ENCODE measurements around the gene KBTBD13.
A peak's percentile ranks its signal among the peaks of the same experiment; 100 is the strongest.

Gene KBTBD13

GRCh38 chr15:65052956-65053355, 23.6 kb upstream of the KBTBD13 start:
- DNase-seq, result no peak

DNA sequence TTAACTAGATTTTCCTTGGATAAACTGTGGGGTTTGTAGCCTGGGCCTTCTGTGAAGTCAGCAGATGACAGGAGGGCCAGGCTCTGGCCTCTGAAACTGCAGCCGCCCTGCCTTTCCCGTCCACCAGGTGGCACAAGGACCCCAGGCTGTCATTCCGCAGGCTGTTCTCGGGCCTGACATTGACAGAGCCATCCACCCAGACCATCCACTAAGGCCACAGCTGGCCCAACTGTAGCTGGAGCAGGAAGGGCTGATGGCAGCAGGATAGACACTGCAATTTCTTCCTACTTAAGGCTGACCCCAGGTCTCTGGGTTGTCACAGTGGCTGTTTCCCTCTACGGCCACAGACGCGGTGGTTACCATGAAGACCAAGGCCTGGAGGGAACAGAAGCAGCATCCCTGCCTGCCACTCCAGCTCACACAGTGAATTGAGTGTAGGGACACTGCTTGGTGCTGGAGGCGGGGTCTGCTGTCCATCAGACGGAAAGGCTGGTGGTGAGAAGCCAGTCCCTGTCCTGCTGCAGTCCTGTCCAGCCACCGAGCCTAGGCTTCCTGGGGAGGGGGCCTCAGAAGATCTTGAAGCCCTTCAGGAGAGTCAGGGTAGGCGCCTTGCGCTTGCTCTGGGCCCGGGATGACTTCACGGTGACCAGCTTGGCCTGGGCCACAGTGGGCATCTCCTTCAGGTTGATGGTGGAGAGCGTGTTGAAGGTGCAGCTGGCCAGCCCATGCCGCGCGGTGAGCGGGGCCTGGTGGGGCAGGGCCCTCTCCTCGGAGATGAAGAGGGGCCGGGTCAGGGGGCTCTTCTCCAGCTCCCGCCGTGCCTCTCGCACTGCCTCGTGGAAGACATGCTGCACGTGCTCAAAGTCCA, 22.0 kb upstream of the KBTBD13 start:
- peak; percentile 1 for DNase-seq

- no peak for DNase-seq
These were observed 21.2 kb upstream of the KBTBD13 start for GRCh38 chr15:65055201-65055870.

DNA sequence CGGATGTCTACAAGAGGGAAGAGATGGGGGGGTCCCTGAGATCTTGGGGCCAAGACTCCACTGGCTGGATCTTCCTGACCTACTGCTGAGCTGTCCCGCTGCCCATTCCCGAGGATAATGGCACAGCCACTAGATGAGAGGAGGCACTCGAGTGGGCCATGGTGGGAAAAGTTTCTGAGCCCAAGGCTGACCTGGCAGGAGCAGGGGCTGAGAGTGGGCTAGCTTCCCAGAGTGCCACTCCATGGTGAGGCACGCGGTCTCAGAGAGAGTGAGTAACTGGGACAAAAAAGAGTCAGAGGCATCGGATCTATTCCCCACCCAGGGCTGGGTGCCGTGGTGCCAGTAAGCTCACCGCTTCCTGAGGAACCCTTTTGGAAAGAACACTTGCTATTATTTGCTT, 20.4 kb upstream of the KBTBD13 start:
- no peak for DNase-seq

- DNase-seq, result no peak
These were observed 19.5 kb upstream of the KBTBD13 start for GRCh38 chr15:65056868-65057548.

DNA sequence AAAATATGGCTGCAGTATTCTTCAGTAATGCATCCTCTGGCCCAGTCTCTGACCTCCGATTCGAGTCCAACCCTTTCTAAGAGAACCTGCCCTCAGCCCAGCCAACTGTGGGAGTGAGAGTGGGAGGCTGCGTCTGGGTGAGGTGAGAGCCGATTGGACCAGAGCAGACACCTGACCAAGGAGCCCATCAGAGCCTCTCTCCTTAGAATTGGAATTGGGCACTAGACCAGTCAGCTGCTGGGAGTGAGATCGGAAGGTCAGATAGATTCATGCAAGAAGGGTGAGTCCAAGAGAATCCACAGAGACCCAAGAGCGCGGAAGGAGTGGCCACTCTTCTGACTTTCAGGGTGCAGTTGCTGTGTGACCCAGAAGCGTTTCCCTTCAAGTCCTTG, 19.0 kb upstream of the KBTBD13 start:
- DNase-seq, result no peak

GRCh38 chr15:65058394-65059368, 17.9 kb upstream of the KBTBD13 start:
- DNase-seq, result no peak

DNA sequence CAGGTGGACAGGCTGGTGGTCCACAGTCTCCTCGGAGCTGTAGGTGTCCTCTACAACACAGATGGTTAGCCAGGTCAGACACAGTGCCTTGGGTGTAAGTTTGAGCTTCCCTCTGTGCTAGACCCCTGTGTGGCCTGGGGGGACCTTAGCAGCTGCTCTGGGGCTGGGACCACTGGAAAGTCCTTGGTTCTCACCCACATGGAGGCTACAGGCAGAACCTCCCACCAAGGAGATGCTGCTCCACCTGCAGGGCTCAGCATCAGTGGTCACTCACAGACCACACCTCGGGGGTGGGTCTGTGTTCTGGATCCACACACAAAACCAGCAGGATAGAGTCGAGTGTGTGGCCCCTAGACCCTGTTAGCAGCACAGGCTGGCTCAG, 17.2 kb upstream of the KBTBD13 start:
- DNase-seq, result no peak

DNA sequence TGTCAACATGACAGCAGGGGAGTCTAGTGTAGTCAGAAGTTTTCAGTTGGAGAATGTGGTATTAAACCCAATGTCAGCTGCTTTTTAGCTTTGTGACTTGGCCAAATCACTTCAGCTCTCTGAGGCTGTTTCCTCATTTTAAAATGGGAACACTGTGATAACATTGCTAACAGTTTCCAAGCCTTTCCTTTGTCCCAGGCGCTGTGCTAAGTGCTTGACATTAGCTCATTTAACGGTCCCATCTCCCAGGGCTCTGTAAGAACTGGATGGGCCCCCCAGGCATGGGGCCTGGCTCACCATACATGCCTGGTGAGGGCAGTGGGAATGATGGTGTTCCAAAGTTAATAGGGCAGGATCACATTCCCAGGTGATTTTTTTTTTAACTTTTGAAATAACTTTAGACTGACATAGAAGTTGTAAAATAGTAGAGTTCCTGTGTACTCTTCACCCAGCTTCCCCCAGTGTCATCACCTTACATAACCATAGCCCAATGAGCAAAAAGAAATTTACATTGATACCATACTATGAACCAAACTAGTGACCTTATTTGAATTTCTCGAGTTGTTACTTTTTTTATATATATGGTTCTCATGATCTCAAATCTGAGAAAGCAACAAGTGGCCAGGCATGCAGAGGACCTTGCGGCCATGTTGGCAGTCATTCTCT, 16.5 kb upstream of the KBTBD13 start:
- DNase-seq, result no peak

GRCh38 chr15:65060641-65061397, 15.7 kb upstream of the KBTBD13 start:
- no peak for DNase-seq

DNA sequence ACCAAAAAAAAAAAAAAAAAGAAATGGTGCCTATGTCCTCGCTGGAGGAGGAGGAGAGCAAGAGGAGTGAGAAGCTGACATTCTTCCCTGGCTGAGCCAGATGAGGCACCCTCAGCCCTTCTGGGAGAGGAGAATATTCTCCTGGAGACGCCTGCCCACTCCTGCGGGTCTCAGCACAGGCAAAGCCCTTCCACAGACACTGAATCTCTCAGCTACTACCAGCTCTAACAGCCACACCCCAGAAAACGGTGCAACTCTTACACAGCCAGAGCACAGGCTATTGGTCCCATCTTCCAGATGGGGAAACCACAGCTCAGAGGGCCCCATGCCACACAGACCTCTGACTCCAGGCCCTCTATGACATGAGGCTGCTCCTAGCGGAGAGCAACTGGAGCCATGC, 14.5 kb upstream of the KBTBD13 start:
- DNase-seq, result no peak

DNA sequence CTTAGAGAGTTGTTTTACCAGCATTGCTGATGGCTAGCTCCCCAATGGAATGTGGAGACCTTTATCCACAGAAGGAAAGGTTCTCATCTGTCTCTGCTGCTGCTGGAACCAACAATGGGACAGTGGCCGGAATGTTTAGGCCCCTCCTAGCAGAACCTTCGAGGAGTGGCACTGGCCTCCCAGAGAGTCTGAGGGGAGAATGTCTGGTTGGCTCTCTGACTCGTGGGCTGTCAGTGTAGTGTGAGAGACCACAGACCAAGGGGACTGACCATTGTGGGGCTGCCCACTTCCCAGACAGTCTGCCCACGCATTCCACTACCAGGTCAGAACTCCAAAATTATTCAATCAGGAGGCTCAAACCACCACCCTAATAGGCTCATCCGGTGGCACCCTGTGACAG, 13.8 kb upstream of the KBTBD13 start:
- no peak for DNase-seq

DNA sequence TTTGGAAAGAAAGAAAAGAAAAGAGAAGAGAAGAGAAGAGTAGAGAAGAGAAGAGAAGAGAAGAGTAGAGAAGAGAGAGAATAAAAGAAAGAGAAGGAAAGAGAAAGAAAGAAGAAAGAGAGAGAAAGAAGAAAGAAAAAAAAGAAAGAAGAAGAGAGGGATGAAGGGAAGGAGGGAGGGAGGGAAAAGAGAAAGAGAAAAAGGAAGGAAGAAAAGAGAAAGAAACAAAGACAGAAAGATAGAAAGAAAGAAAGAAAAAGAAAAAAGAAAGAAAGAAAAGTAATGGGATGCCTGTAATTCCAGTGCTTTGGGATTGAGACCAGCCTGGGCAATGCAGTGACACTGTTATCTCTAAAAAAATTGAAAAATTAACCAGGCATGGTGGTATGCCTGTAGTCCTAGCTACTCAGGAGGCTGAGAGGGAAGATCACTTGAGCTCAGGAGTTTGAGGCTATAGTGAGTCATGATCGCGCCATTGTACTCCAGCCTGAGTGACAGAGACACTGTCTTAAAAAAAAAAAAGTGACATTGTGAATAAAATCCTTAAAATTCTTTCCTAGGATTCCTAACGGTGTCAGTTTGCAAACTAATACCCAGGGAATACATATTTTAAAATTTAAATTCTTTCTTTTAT, 10.4 kb upstream of the KBTBD13 start:
- no peak for DNase-seq

DNA sequence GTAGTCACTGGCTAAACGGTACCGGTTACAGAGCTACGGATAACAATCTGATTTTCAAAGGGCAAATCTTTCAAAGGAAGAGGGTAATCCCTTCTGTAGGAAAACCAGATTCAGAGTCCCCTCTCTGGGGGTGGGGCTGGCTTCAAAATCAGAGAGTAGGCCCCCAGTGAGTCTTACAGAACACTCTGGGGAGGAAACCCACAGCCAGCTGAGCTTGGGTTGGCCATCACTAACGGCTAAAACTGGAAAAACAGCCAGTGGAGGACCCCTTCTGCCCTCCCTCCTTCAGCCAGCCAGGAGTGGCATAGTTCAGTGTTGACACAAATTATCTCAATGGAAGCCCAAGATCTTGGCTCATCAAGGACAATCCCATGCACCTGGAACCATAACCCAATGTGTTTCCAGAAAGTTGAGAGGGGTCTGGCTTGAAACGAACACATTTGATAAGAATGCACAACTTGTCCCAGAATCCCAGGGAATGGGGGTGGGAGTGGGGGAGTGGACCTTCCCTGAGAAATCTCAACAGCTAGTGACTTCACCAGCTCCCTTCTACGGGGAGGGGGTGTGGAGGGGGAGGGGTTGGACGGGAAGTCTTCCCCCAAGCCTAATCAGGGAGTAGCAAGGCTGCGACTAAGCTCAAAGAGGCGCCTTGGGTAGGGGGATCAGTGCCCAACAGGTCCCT, 9.8 kb upstream of the KBTBD13 start:
- no peak for DNase-seq

GRCh38 chr15:65067317-65067644, 9.3 kb upstream of the KBTBD13 start:
- no peak for DNase-seq

DNA sequence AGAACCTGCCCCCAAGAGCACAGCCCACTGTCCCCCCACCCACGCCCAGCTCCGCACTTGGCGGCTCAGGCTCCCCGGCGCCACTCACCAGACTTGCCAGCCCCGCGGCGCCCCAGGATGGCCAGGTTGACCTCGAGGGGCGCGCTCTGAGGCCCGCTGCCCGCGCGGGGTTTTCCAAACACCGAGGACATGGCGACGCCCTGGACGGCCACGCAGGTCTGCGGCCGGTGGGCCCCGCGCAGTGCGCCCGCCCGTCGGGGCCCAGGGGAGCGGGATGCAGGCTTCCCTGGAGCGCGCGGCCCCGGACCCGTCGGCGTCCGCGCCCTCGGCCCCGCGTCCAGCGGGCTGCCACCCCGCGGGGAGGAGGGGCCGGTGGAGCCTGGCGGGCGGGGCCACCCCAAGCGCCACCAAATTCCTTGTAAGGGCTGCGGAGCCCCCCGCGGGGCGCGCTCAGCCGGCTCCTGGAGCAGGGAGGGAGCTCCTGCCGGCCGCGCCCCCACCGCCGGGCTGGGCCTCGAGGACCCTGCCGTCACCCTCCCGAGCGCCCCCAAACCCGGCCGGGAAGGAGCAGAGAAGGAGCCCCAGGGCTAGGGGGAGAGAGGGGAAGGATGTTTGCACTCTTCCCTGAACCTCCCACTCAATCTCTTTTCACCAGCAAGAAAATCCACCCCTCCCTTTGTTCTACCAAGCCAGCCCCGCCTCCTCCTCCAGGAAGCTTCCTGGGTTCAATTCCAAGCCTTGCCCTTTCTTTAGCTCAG, 8.7 kb upstream of the KBTBD13 start, which contains the start of gene RASL12:
Gene RASL12 (minus strand): TSS at position 347 of the 758 bp plus-strand sequence. CDS start 156 bp downstream, at position 191.
- no peak for DNase-seq

- no peak for DNase-seq
These were observed 8.2 kb upstream of the KBTBD13 start for GRCh38 chr15:65068403-65068788.

DNA sequence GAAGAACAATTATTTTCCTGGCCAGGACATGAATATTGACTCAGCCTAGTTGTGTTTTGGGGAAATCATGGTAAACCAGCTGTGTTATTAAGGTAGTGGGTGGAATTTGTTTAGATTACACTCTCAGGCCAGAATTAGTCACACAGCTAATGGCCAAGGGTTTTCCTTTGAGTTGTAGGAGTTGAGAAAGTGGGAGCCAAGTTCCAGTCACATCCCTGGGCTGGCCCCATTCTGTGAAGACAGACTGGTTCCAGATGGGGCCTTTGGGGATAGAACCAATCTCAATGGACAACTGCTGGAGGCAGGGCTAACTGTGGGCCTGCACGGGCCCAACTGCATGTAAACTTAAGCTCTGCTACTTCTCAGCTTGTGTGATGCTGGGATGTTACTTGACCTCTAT, 7.4 kb upstream of the KBTBD13 start:
- DNase-seq, result no peak

DNA sequence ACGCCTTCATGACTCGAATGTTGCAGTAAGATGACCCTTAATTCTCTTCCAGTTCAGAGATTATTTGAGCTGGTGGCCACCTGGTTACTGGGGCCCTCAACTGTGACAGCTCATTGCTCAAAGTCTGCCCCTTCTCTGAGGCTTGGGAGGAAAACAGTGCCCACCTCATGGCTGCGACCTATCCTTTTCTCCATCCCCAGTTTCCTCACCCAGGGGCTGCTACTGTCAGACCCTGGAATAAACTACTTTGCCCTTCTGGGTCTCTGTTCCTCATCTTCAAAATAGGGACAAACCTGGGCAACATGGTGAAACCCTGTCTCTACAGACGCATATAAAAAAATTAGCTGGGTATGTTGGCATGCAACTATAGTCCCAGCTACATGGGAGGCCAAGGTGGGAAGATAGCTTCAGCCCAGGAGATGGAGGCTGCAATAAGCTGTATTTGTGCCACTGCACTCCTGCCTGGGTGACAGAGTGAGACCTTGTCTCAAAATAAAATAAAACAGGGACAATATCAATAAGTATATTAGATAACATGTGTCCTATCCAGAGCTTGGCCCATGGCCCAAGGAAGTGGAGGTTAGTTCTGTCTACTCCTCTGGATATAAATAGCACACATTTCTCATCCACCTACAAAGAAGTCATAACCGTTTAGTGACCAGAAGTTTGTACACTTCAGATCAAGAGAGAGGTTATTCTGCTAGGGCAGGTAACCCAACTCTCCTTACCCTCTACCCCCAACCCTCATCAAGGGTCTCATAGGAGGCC, 6.6 kb upstream of the KBTBD13 start:
- DNase-seq, result no peak

Measured in NCI-H524 treated with DMSO at 0.1 percent for 48 hours (cell line).